ENCODE measurements around the gene MRPS34.

Gene MRPS34

DNA sequence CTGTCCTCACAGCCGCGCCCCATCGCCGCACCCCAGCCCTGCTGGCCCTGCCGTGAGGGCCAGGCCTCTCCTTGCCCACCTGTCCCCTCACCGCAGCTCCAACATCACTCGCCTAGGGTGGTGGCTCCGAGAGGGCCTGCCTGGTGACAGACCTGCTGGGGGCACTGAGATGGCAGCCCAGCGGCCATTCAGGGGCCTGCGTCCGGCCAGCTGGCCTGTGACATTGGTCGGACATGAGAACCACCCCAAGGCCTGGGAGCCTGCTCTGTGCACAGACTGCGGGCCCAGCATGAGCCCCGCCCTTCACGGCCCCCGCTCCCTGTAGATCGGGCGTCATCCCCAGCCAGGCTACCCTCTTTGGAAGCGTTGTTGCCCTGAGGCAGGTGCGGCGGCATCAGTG, 13.4 kb downstream of the MRPS34 start:
- H3K27me3 ChIP-seq (ENCODE audit: low read depth, low read length) = no peaks in the 10 kb centered on the region
- no peak overlapping the region for H3K9ac ChIP-seq (ENCODE audit: low read length)
- H3K36me3 ChIP-seq (replicated peaks; ENCODE audit: low read depth, low read length) = no peaks in the 10 kb centered on the region
- no peaks in the 10 kb centered on the region for H3K79me2 ChIP-seq (ENCODE audit: low read length)
- no peak overlapping the region for H3K4me3 ChIP-seq (ENCODE audit: low read length)
- no peaks in the 10 kb centered on the region for H4K20me1 ChIP-seq (ENCODE audit: insufficient read depth, low read length)
- H3K9me3 ChIP-seq (ENCODE audit: insufficient read depth, low read length) = no peaks in the 10 kb centered on the region
- no peaks in the 10 kb centered on the region for H3K4me1 ChIP-seq (ENCODE audit: low read length)
- H3K27ac ChIP-seq (ENCODE audit: low read length) = no peak overlapping the region
- no peak overlapping the region for H3K4me2 ChIP-seq (ENCODE audit: low read length)
- H2AFZ ChIP-seq (ENCODE audit: low read depth, low read length) = no peak overlapping the region
- TF ChIP-seq CTCF (IDR thresholded peaks at IDR 0.05; ENCODE audit: low read depth, low read length) (no peak), EZH2phosphoT487 (IDR thresholded peaks at IDR 0.05; ENCODE audit: low read depth) (no peak)

GRCh38 chr16:1758923-1759322, 14.0 kb downstream of the MRPS34 start:
- Histone ChIP-seq H3K27ac (ENCODE audit: low read length) (no peak overlapping the region), H2AFZ (ENCODE audit: low read depth, low read length) (no peak overlapping the region), H3K4me1 (ENCODE audit: low read length) (no peaks in the 10 kb centered on the region), H3K4me2 (ENCODE audit: low read length) (no peak overlapping the region), H3K27me3 (ENCODE audit: low read depth, low read length) (no peaks in the 10 kb centered on the region), H3K4me3 (ENCODE audit: low read length) (no peak overlapping the region), H3K9me3 (ENCODE audit: insufficient read depth, low read length) (no peaks in the 10 kb centered on the region), H3K9ac (ENCODE audit: low read length) (no peak overlapping the region), H4K20me1 (ENCODE audit: insufficient read depth, low read length) (no peaks in the 10 kb centered on the region), H3K36me3 (replicated peaks; ENCODE audit: low read depth, low read length) (no peaks in the 10 kb centered on the region), H3K79me2 (ENCODE audit: low read length) (no peaks in the 10 kb centered on the region)
- TF ChIP-seq EZH2phosphoT487 (IDR thresholded peaks at IDR 0.05; ENCODE audit: low read depth) = no peak
- no peak for TF ChIP-seq CTCF (IDR thresholded peaks at IDR 0.05; ENCODE audit: low read depth, low read length)

- Histone ChIP-seq H3K27me3 (ENCODE audit: low read depth, low read length) (no peaks in the 10 kb centered on the region), H3K4me2 (ENCODE audit: low read length) (no peak overlapping the region), H3K27ac (ENCODE audit: low read length) (no peak overlapping the region), H3K4me3 (ENCODE audit: low read length) (no peak overlapping the region), H3K9ac (ENCODE audit: low read length) (no peak overlapping the region), H3K9me3 (ENCODE audit: insufficient read depth, low read length) (no peaks in the 10 kb centered on the region), H3K4me1 (ENCODE audit: low read length) (no peaks in the 10 kb centered on the region), H2AFZ (ENCODE audit: low read depth, low read length) (no peak overlapping the region), H3K79me2 (ENCODE audit: low read length) (no peaks in the 10 kb centered on the region), H4K20me1 (ENCODE audit: insufficient read depth, low read length) (no peaks in the 10 kb centered on the region), H3K36me3 (replicated peaks; ENCODE audit: low read depth, low read length) (no peaks in the 10 kb centered on the region)
- TF ChIP-seq EZH2phosphoT487 (IDR thresholded peaks at IDR 0.05; ENCODE audit: low read depth) (no peak), CTCF (IDR thresholded peaks at IDR 0.05; ENCODE audit: low read depth, low read length) (no peak)
Observed at GRCh38 chr16:1757714-1758461, 15.0 kb downstream of the MRPS34 start.

GRCh38 chr16:1754204-1754603, 18.7 kb downstream of the MRPS34 start:
- Histone ChIP-seq H3K9me3 (ENCODE audit: insufficient read depth, low read length) (no peaks in the 10 kb centered on the region), H3K4me3 (ENCODE audit: low read length) (no peak overlapping the region), H3K79me2 (ENCODE audit: low read length) (no peaks in the 10 kb centered on the region), H4K20me1 (ENCODE audit: insufficient read depth, low read length) (no peaks in the 10 kb centered on the region), H3K27ac (ENCODE audit: low read length) (no peak overlapping the region), H3K9ac (ENCODE audit: low read length) (no peak overlapping the region), H2AFZ (ENCODE audit: low read depth, low read length) (no peak overlapping the region), H3K27me3 (ENCODE audit: low read depth, low read length) (no peaks in the 10 kb centered on the region), H3K4me1 (ENCODE audit: low read length) (no peaks in the 10 kb centered on the region), H3K36me3 (replicated peaks; ENCODE audit: low read depth, low read length) (peaks cover 3% of the 10 kb centered on the region), H3K4me2 (ENCODE audit: low read length) (no peak overlapping the region)
- no peak for TF ChIP-seq EZH2phosphoT487 (IDR thresholded peaks at IDR 0.05; ENCODE audit: low read depth)
- TF ChIP-seq CTCF (IDR thresholded peaks at IDR 0.05; ENCODE audit: low read depth, low read length) = no peak

Measured in OCI-LY3 (cell line).